Fibroblast of skin of right quadriceps (primary cell): ENCODE data around the gene MYO5B.

Experiments
- DNase-seq: peaks from one replicate; pipeline ENCODE4 v3.0.0-alpha.2; 2013

The MYO5B gene

GRCh38 chr18:50006470-50007046, 188.4 kb downstream of the MYO5B start:
- no peak for DNase-seq

DNA sequence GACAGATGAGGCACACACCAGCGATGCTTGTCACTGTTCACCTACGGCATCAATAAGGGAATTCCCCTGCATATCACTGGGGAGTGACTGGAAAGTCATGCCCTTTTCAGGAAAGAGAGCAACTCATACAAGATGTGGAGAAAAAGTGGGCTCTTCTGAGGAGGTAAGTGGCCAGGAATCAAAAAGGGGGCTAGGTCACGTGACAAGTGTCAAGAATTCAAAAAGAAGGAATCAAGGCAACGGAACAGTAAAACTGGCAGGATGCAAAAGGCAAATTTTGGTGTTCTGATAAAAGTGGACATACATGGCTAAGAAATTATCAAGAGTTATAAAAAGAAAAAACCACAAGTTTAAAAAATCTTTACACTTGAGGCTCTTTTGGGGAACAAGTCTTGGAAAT, 190.9 kb downstream of the MYO5B start:
- no peak for DNase-seq

- no peak for DNase-seq
These were observed 192.2 kb downstream of the MYO5B start for GRCh38 chr18:50002781-50003180.

DNA sequence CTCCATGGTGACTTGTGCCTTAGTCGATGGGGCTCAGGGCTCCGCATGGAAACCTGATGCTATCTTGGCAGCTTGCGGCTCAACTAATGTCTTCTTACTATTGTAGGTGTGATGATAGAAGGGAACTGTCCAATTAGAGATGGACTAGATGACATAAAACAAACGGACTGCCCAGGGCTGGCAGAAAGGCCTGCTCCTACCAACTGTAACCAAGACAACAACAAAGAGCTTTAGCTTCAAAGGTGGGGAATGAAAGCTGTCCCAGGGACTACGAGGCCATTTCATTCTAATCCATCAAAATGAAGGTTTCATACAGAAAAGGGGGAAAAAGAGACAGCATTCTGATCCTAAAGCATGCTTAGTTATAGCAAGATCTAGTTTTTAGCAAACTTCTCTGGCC, 194.7 kb downstream of the MYO5B start:
- DNase-seq = no peak

GRCh38 chr18:49999128-49999527, 195.8 kb downstream of the MYO5B start:
- no peak for DNase-seq

GRCh38 chr18:49997558-49997957, 197.4 kb downstream of the MYO5B start:
- no peak for DNase-seq

- no peak for DNase-seq
These were observed 200.5 kb downstream of the MYO5B start for GRCh38 chr18:49994410-49994809.

- no peak for DNase-seq
These were observed 201.6 kb downstream of the MYO5B start for GRCh38 chr18:49993299-49993698.

- no peak for DNase-seq
These were observed 206.2 kb downstream of the MYO5B start for GRCh38 chr18:49988733-49989132.

DNA sequence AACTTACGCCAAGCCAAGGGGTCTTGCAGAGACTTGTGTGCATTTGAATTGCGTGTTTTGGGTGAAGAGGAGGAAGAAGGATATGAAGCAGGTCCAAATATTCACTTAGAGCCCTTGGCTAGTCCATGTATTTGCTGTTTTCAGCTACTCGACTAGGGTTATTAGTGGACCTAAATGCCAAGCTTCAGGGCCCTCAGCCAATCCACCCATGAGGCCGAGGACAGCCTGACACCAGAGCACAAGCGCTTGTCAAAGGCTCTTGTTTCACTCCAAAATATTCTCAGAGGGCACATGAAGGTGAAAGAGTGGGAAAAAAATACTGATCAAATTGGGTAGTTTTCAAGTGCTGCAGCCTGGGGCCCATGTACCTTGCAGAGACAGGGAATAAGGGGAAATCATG, 206.8 kb downstream of the MYO5B start:
- no peak for DNase-seq

DNA sequence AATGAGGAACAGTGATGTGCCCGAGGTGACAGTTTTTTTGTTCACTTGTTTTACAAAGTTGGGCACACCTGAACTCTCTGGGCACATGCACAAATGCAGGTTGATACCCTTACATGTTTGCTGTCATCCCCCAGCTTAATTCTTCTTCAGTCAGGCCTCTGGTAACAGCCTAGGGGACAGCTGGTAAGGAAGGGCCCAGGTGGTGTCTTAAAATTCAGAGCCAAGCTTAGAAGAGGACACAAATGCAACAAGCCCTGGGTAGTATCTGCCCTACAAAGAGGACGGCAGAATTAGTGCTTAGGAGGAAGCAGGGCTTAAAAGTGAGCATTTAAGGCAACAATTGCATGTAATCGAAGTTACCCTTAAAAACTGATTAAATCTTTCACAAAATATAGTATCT, 209.7 kb downstream of the MYO5B start:
- DNase-seq = no peak

DNA sequence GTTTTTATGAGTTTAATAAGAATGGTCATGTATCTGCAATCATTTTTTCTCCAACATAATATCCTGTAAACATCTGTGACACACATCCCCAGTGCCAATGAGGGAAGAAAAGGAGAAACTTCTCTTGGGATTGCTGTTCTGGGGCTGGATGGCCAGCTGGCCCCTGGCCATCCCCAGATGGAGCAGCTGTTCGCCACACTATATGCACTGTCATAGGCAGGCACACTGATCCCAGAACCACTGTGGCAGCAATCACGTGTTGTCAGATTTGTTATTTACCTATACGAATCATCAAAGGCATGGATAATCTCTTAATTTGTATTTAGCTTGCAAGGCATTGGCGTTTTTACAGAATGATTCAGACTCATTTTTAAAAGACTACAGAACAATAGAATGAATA, 214.1 kb downstream of the MYO5B start:
- DNase-seq = no peak

DNA sequence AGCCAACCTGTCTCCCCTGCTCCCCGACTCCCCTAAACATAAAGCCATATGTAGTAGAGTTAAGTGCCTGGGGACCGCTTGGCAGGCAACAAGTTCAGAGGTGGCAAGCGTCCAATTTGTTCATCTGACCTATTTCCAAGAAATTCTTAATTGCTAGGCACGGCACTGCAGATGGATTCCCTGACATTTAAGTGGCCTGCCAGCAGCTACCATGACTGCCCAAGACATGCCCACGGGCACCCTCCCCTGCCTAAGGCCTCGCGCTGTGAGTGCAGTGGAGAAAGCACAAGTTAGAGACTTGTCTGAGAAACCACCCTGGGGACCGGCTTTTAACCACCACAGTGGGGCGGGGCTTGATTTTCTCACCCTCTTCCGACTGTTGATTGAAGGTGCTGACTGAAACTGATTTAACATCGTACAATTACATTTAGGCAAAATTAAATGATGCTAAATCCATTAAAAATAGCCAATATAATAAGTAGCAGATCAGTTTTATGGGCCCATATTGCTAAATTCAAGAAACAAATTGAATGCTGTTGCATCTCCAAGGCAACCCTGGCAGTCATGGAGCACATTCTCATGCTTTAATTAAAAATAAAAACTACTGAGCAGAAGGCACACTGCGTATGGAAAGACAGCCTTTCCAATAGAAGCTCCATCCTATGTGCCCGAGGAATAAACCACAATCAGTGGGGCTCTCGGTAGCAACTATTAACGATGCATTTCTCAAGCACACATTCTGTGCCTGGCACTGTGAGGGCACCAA, 218.0 kb downstream of the MYO5B start:
- no peak for DNase-seq

DNA sequence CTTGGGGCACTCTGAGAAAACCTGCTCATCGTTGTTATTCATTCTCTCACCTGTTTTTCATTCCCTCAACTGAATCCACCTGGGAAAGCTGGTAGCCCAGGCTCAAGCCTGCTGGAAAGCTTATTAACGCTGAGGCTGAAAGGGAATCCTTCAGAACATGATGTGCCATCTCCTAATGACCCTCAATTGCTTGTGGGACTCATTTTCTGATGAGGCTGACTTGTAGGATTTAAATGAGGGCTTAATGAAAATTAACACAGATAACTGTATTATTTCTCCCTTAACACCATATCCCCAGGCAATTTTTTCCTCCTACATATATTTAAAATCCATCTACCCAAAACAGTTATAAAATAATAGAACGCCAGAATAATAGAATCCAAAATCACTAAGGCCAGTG, 218.9 kb downstream of the MYO5B start:
- DNase-seq = no peak

GRCh38 chr18:49974079-49974478, 220.9 kb downstream of the MYO5B start:
- no peak for DNase-seq

DNA sequence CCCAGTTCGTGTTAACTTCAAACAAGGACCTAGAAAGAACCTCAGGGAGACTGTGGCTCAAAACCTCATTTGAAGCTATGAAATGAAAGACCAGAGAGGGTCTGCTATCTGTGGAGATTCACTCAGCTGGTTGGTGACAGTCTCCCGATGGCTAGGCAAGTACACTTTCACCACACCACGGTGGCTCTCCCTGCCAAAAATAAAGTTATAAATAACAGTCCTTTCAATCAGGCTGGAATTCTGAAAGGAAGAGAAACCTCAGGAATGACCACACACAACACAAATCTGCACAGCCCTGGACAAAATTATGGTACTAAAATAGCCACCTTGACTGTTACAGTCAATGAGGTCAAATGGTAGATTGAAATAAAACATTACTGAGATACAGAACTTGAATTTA, 221.4 kb downstream of the MYO5B start:
- DNase-seq = no peak

DNA sequence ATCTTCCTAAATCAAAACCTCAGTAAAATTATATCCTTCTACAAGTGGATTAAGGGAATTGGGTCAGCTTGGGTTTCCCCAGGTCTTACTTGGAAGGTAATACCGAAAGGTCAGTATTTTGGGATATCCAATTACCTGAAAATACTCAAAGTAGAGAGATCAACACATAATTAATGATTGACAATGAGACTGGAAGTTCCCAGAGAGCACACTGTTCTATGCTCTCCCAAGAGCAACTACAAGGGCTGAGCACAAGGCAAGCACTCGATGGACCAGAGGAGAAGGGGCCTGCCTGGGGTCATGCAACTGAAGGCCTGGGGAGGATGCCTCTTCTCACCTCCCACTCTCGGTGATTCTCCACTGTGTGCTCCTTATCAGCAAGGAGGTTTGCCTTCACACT, 222.4 kb downstream of the MYO5B start:
- DNase-seq = no peak

DNA sequence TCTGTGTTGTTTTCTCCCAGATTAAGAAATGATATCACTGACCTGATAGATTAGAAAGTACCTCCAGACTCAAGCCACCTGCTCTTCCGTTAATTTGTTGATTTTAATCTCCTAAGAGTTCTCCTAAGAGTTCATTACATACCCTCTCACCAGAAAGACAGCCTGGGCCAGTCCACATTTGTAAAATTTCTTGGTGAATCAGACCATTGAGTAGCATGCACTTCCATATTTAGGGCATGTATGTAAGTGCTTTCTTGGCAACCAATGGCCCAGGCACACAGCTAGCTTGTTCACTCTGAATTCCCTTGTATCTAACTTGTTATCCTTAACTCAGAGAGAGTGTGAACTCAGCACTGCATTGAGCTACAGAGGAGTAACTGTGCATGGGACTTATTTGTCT, 223.5 kb downstream of the MYO5B start:
- no peak for DNase-seq

- DNase-seq = no peak
These were observed 224.6 kb downstream of the MYO5B start for GRCh38 chr18:49970319-49970718.

DNA sequence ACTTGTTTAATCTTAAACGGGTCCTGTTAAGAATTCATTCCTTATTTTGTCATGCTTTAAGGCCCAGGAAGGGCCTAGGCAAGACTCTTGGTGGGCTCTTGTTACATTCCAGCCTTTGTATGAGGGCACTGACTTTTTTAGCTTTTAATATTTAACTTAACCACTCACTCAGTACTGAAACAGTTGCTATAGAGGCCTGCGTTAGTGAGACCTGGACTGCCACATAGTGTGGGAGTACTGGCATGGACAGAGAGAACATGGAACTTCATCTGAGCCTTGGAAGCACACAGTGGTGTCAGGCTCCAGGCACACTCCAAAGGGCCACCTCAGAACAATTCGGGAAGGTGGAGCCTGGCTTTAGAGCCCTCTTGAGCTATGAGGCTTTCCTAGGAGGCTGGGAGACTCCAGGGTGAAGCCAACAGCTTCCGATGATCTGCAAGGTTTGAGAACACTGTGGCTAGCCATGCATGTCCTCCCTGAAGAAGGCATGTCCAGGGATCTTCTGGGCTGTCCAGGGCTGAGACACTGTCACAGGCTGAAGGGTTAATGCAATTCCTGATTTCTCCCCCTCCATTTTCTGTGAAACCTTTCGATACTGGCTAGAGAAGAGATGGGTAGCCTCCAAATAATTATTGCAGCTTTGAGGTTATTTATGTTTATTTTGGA, 226.2 kb downstream of the MYO5B start:
- DNase-seq = no peak

- no peak for DNase-seq
These were observed 227.2 kb downstream of the MYO5B start for GRCh38 chr18:49967636-49968313.

GRCh38 chr18:49967171-49967570, 227.8 kb downstream of the MYO5B start:
- no peak for DNase-seq

DNA sequence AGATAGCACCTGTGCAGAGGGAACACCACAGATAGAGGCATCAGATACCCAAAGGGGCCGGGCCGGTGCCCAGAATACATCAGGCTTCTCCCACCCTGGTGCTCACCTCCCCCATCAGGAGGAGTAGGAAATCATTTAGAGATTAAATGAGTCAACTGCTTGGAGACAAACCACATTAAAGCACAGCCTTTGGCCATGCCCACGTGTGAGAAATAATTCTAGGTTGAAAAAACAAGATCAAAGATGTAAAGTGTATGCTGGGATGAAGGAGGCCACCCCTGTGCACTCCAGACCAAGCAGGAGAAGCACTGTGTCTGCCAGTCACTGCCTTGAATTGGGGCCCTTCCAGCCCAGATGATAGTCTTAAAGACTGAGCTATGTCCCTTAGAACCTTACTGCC, 228.9 kb downstream of the MYO5B start:
- DNase-seq = no peak

DNA sequence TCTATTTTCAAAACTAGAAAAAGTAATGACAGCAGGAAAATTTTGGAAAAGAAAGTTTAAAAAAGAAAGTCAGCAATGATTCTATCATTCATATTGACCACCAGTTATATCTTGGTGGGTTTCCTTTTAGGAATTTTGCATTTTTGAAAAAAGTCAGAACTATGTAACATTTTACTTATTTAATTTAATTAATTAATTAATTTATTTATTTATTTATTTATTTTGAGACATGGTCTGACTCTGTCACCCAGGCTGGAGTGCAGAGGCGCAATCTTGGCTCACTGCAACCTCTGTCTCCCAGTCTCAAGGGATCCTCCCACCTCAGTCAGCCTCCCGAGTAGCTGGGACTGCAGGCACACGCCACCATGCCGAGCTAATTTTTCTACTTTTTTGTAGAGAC, 231.7 kb downstream of the MYO5B start:
- DNase-seq = no peak
